Lung (tissue), 12 donors: ENCODE measurements around the gene BPIFA2. TPM values are rescaled to one million over a fixed set of nuclear protein-coding genes. Genes with fewer than 3 reads are reported as not detected.

ENCODE experiments used
- ATAC-seq: fragments of 200-7000 bp; cut with Tn5 transposase; one replicate; pipeline ENCODE4 v1.9.1; 2020; ENCODE audit warnings: moderate number of reproducible peaks; ENCODE audit not compliant: insufficient read depth, low FRiP score
- DNase-seq, 3 donors: peaks; one replicate each; pipeline ENCODE4 v3.0.0-alpha.2; 2013 to 2017
- H3K27ac ChIP-seq, 2 donors: one replicate each; pipeline ENCODE4 v1.5.1; 2013; ENCODE audit warnings: mild to moderate bottlenecking in 2 of 2, moderate library complexity in 2 of 2, control low read depth in 1 of 2, inconsistent platforms in 1 of 2, low read depth in 1 of 2, low read length in 1 of 2
- H3K27me3 ChIP-seq, 3 donors: one replicate each; pipeline ENCODE4 v1.5.1; 2013; ENCODE audit warnings: low read length in 2 of 3; ENCODE audit not compliant: control insufficient read depth in 3 of 3, insufficient read depth in 3 of 3
- H3K36me3 ChIP-seq, 4 donors: one replicate each; pipeline ENCODE4 v1.5.1; 2013; ENCODE audit warnings: low read length in 4 of 4, mild to moderate bottlenecking in 1 of 4, moderate library complexity in 1 of 4; ENCODE audit not compliant: control insufficient read depth in 4 of 4, insufficient read depth in 4 of 4
- H3K4me1 ChIP-seq, 5 donors: one replicate each; pipeline ENCODE4 v1.5.1; 2013; ENCODE audit warnings: low read length in 5 of 5, mild to moderate bottlenecking in 2 of 5, moderate library complexity in 1 of 5; ENCODE audit not compliant: control insufficient read depth in 5 of 5, insufficient read depth in 5 of 5
- H3K4me3 ChIP-seq: one replicate; pipeline ENCODE4 v1.5.1; 2013; ENCODE audit warnings: mild to moderate bottlenecking, control low read depth, moderate library complexity
- H3K9ac ChIP-seq, 2 donors: one replicate each; pipeline ENCODE4 v1.5.1; 2013; ENCODE audit warnings: low read length in 2 of 2, control low read depth in 1 of 2; ENCODE audit not compliant: insufficient read depth in 1 of 2
- H3K9me3 ChIP-seq, 4 donors: one replicate each; pipeline ENCODE4 v1.5.1; 2013; ENCODE audit warnings: low read length in 3 of 4, mild to moderate bottlenecking in 1 of 4, moderate library complexity in 1 of 4; ENCODE audit not compliant: control insufficient read depth in 4 of 4, insufficient read depth in 3 of 4
- WGBS, 2 donors: extraction: QIAGEN DNeasy Blood & Tissue Kit; methylation state at CpG; one replicate each; pipeline ENCODE4 v1.1.7; 2013; 5-methylcytosine and 5-hydroxymethylcytosine counted together
- polyA plus RNA-seq, 2 donors: library from polyadenylated mRNA; stranded (reverse); fragments of 200-250 nt; gene quantifications; one replicate each; pipeline ENCODE4 v1.2.1, GENCODE V29; 2013
- total RNA-seq, 2 donors: library from RNA; depleted of rRNA in 1 of 2; stranded (reverse); fragments of >200 nt in 1 of 2; gene quantifications; one replicate each; pipeline ENCODE4 v1.2.1, GENCODE V29; 2014 to 2021
- TF ChIP-seq, protein P1 (sequence below): IDR thresholded peaks from 2 replicates; pipeline ENCODE4 v1.5.1; 2012; ENCODE audit warnings: mild to moderate bottlenecking; ENCODE audit errors: control extremely low read depth, extremely low read depth
- donor health status: control.
- donor health status: control.
- donor health status: Bipolar disorder and iron deficiency.
- donor health status: healthy.
- donor health status: DM: yes; HTN: yes; CAD: no.

BPIFA2 gene
- total and polyA plus RNA-seq, 4 donors = 0.40 to 3.1 (median 1.2) TPM; not detected in 1

DNA sequence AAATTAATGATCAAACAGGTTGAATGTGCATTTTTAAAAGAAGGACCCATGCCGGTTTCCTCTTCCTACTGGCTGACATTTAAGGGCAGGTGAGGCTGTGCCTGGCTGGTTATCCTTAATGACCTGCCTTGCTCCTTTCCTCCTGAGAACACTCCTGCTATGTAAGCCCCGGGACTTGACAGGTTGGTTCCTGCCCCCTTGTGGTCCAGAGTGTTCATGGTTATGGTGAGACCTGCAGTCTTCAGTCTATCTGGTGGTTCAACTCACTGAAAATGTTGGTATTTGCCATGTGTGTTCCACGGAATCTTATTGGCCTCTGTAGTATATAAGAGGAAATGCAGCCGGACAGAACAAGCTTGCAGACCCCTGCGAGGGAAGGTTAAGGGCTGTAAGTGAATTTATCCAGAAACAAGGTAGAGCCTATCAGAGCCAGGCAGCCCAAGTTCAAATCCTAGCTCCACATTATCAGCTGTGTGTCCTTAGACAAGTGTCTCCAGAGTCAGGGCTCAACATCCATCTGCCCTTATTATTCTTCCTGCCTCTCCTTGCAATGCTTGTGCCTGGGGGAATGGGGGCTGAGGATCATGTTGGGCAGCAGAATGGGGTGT lies 44.0 kb downstream of the BPIFA2 start:
- Histone ChIP-seq H3K36me3 (no peaks in the 10 kb centered on the region), H3K27ac (no peak overlapping the region), H3K4me1 (peaks cover 0 to 2% (median 0%) of the 10 kb centered on the region in 5 donors), H3K9ac (no peak overlapping the region), H3K27me3 (peaks cover 0 to 3% (median 0%) of the 10 kb centered on the region in 3 donors), H3K4me3 (no peak overlapping the region), H3K9me3 (peaks cover 0 to 5% (median 0%) of the 10 kb centered on the region in 4 donors)
- 22 to 24% methylated on average over 5 of the region's 5 CpGs for WGBS, 2 donors
- DNase-seq (peak; percentile 18 to 51 (median 22)), ATAC-seq (no peak)
- TF ChIP-seq, protein P1, sequence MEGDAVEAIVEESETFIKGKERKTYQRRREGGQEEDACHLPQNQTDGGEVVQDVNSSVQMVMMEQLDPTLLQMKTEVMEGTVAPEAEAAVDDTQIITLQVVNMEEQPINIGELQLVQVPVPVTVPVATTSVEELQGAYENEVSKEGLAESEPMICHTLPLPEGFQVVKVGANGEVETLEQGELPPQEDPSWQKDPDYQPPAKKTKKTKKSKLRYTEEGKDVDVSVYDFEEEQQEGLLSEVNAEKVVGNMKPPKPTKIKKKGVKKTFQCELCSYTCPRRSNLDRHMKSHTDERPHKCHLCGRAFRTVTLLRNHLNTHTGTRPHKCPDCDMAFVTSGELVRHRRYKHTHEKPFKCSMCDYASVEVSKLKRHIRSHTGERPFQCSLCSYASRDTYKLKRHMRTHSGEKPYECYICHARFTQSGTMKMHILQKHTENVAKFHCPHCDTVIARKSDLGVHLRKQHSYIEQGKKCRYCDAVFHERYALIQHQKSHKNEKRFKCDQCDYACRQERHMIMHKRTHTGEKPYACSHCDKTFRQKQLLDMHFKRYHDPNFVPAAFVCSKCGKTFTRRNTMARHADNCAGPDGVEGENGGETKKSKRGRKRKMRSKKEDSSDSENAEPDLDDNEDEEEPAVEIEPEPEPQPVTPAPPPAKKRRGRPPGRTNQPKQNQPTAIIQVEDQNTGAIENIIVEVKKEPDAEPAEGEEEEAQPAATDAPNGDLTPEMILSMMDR = peak; percentile 24

GRCh38 chr20:33217052-33217451 lies 49.1 kb downstream of the BPIFA2 start, which contains the start of gene BPIFA3:
Gene BPIFA3, plus strand, starts transcription at chr20:33217352. Its CDS starts 185 bp downstream, at chr20:33217537.
- Histone ChIP-seq H3K27ac (no peak within 1 kb of the TSS), H3K4me1 (no peaks in the 10 kb centered on the region), H3K9me3 (peaks cover 0 to 3% (median 0%) of the 10 kb centered on the region in 4 donors), H3K9ac (no peak within 1 kb of the TSS), H3K27me3 (no peaks in the 10 kb centered on the region), H3K36me3 (no peaks in the 10 kb centered on the region), H3K4me3 (no peak within 1 kb of the TSS)
- ATAC-seq = no peak
- TF ChIP-seq, protein P1 = no peak
- 78 to 85% methylated on average over 2 of the region's 2 CpGs for WGBS, 2 donors
- DNase-seq = no peak

GRCh38 chr20:33224399-33224798 lies 56.4 kb downstream of the BPIFA2 start:
- Histone ChIP-seq H3K27me3 (peaks cover 0 to 2% (median 0%) of the 10 kb centered on the region in 3 donors), H3K36me3 (no peaks in the 10 kb centered on the region), H3K9me3 (no peaks in the 10 kb centered on the region), H3K4me1 (no peaks in the 10 kb centered on the region), H3K27ac (no peak overlapping the region), H3K9ac (no peak overlapping the region), H3K4me3 (no peak overlapping the region)
- WGBS, 2 donors = 89 to 93% methylated on average over 4 of the region's 4 CpGs
- DNase-seq (no peak), ATAC-seq (no peak)
- TF ChIP-seq, protein P1 = no peak
